IMR-90 (cell line): ENCODE data around the gene PDCD2L. TPM values are rescaled to one million over a fixed set of nuclear protein-coding genes. Genes with fewer than 3 reads are reported as not detected.

ENCODE experiments used
- ATAC-seq: fragments of 200-7000 bp; cut with Tn5 transposase; 2 replicates; pipeline ENCODE4 v1.9.1; 2020; ENCODE audit warnings: low read depth, mild to moderate bottlenecking, moderate library complexity
- BruUV-seq: library from RNA; stranded (reverse); fragments of 400-500 nt; replicated peaks from 2 replicates; lab custom pipeline; 2021; lab: Mats Ljungman, UMichigan
- CTCF ChIA-PET: fragments of 300-600 bp; formaldehyde crosslinking; extraction: SDS; loops from one replicate; lab custom pipeline; 2021; ENCODE audit warnings: antibody characterized with exemption; lab: Yijun Ruan, JAX
- POLR2A ChIA-PET: fragments of 300-600 bp; sonication (Branson Sonifier 250); formaldehyde crosslinking; loops from one replicate; lab custom pipeline; 2022; ENCODE audit warnings: antibody characterized with exemption; ENCODE audit not compliant: unreplicated experiment; lab: Charles Lee
- DNase-seq: peaks from one replicate; pipeline ENCODE4 v3.0.0; 2013
- H2AFZ ChIP-seq: replicated peaks from 2 replicates; pipeline ENCODE3; 2013; ENCODE audit warnings: low read length, mild to moderate bottlenecking; ENCODE audit not compliant: poor library complexity
- H2AK5ac ChIP-seq: 2 replicates; pipeline ENCODE4 v1.6.1; 2013; ENCODE audit warnings: low read depth, low read length, inconsistent platforms
- H2AK9ac ChIP-seq: replicated peaks from 2 replicates; pipeline ENCODE3; 2013; ENCODE audit warnings: mild to moderate bottlenecking, low read depth, low read length, moderate library complexity; ENCODE audit not compliant: poor library complexity
- H2BK120ac ChIP-seq: 2 replicates; pipeline ENCODE4 v1.6.1; 2013; ENCODE audit warnings: low read depth, low read length, inconsistent platforms
- H2BK15ac ChIP-seq: 3 replicates; pipeline ENCODE4 v1.6.1; 2013; ENCODE audit warnings: low read depth, low read length, inconsistent platforms
- H2BK20ac ChIP-seq: 2 replicates; pipeline ENCODE4 v1.6.1; 2013; ENCODE audit warnings: low read depth, mild to moderate bottlenecking, inconsistent platforms, low read length, moderate library complexity
- H2BK5ac ChIP-seq: 2 replicates; pipeline ENCODE4 v1.6.1; 2013; ENCODE audit warnings: mild to moderate bottlenecking, low read depth, low read length, inconsistent platforms; ENCODE audit not compliant: poor library complexity, severe bottlenecking
- H3K14ac ChIP-seq: replicated peaks from 2 replicates; pipeline ENCODE4 v1.6.1; 2013; ENCODE audit warnings: low read depth, low read length, inconsistent platforms
- H3K18ac ChIP-seq: 2 replicates; pipeline ENCODE4 v1.6.1; 2013; ENCODE audit warnings: low read depth, low read length, control low read depth
- H3K23ac ChIP-seq: 2 replicates; pipeline ENCODE4 v1.6.1; 2013; ENCODE audit warnings: low read depth, low read length, inconsistent platforms
- H3K27ac ChIP-seq: 2 replicates; pipeline ENCODE4 v1.5.1; 2013; ENCODE audit warnings: mild to moderate bottlenecking, control low read depth, low read length; ENCODE audit not compliant: insufficient read depth
- H3K27me3 ChIP-seq: 2 replicates; pipeline ENCODE4 v1.6.1; 2013; ENCODE audit warnings: low read length; ENCODE audit not compliant: control insufficient read depth, insufficient read depth
- H3K36me3 ChIP-seq: 2 replicates; pipeline ENCODE4 v1.6.1; 2013; ENCODE audit warnings: low read length, mixed read lengths; ENCODE audit not compliant: control insufficient read depth, insufficient read depth
- H3K4ac ChIP-seq: 2 replicates; pipeline ENCODE4 v1.6.1; 2013; ENCODE audit warnings: low read depth, low read length, inconsistent platforms
- H3K4me1 ChIP-seq: 2 replicates; pipeline ENCODE4 v1.6.1; 2013; ENCODE audit warnings: low read length, mixed read lengths; ENCODE audit not compliant: control insufficient read depth, insufficient read depth
- H3K4me2 ChIP-seq: 2 replicates; pipeline ENCODE4 v1.6.1; 2013; ENCODE audit warnings: low read depth, mild to moderate bottlenecking, control low read depth, low read length, moderate library complexity
- H3K4me3 ChIP-seq: 2 replicates; pipeline ENCODE4 v1.5.1; 2013; ENCODE audit warnings: low read depth, mild to moderate bottlenecking, control low read depth, low read length, moderate library complexity; ENCODE audit not compliant: insufficient read depth
- H3K56ac ChIP-seq: 2 replicates; pipeline ENCODE4 v1.6.1; 2013; ENCODE audit warnings: low read length, inconsistent platforms; ENCODE audit not compliant: insufficient read depth; ENCODE audit errors: extremely low read depth
- H3K79me1 ChIP-seq, 2 experiments: 2 replicates each; pipeline ENCODE4 v1.6.1; 2013; ENCODE audit warnings: low read length in 2 of 2, inconsistent platforms in 1 of 2, low read depth in 1 of 2
- H3K9ac ChIP-seq: 2 replicates; pipeline ENCODE4 v1.6.1; 2013; ENCODE audit warnings: low read depth, low read length, control low read depth
- H3K9me1 ChIP-seq: 2 replicates; pipeline ENCODE4 v1.6.1; 2013; ENCODE audit warnings: low read length, inconsistent platforms; ENCODE audit not compliant: insufficient read depth
- H3K9me3 ChIP-seq: 2 replicates; pipeline ENCODE4 v1.6.1; 2013; ENCODE audit warnings: low read length; ENCODE audit not compliant: control insufficient read depth, insufficient read depth
- H4K20me1 ChIP-seq: 2 replicates; pipeline ENCODE4 v1.6.1; 2013; ENCODE audit warnings: low read length, inconsistent platforms; ENCODE audit not compliant: insufficient read depth
- H4K5ac ChIP-seq: 2 replicates; pipeline ENCODE4 v1.6.1; 2013; ENCODE audit warnings: mild to moderate bottlenecking, low read depth, low read length, control low read depth
- H4K8ac ChIP-seq, 2 experiments: 2 replicates each; pipeline ENCODE4 v1.6.1; 2013; ENCODE audit warnings: low read depth in 2 of 2, low read length in 2 of 2, control low read depth in 1 of 2, inconsistent platforms in 1 of 2
- H4K91ac ChIP-seq: 2 replicates; pipeline ENCODE4 v1.6.1; 2013; ENCODE audit warnings: low read depth, low read length, inconsistent platforms; ENCODE audit not compliant: insufficient read depth
- MXI1 ChIP-seq: IDR thresholded peaks from 2 replicates; pipeline ENCODE4 v1.6.1; 2012; ENCODE audit warnings: low read depth, mild to moderate bottlenecking, low read length, moderate library complexity, borderline replicate concordance
- POLR2A ChIP-seq: IDR thresholded peaks from 2 replicates; pipeline ENCODE4 v1.6.1; 2012; ENCODE audit warnings: mild to moderate bottlenecking, low read depth, low read length
- WGBS, 2 experiments: methylation state at CpG; one replicate each; pipeline versions ENCODE4 v1.1.5 to v1.1.7; 2013; ENCODE audit warnings: missing lambda C conversion rate in 2 of 2; ENCODE audit not compliant: insufficient read length in 1 of 2; ENCODE audit errors: extremely low coverage in 2 of 2; 5-methylcytosine and 5-hydroxymethylcytosine counted together
- dilution Hi-C: fragments of 300-500 bp; cut with HindIII; formaldehyde crosslinking; loops from one replicate; pipeline ENCODE4 v1.14.3; 2018; ENCODE audit warnings: low sequenced_read_pairs; ENCODE audit not compliant: unreplicated experiment
- in situ Hi-C: fragments of 300-500 bp; cut with MboI; formaldehyde crosslinking; loops from 3 replicates; pipeline ENCODE4 v1.14.3; 2019; ENCODE audit warnings: low sequenced_read_pairs, inconsistent platforms, mixed read lengths
- intact Hi-C: fragments of 100-400 bp; cut with micrococcal nuclease; formaldehyde crosslinking; loops from 2 replicates; pipeline ENCODE4 v1.10.0; 2022
- polyA plus RNA-seq, 3 experiments: library from polyadenylated mRNA; depleted of rRNA; stranded (reverse); fragments of >200 nt; gene quantifications; 2 replicates each; pipeline ENCODE4 v1.2.3, GENCODE V29; 2012; ENCODE audit warnings: low replicate concordance in 1 of 3
- total RNA-seq: library from RNA; depleted of rRNA; stranded (reverse); fragments of >200 nt; gene quantifications from 2 replicates; pipeline ENCODE4 v1.2.3, GENCODE V29; 2012
- TF ChIP-seq, protein P1 (sequence below): fragments of 150-350 bp; IDR thresholded peaks from 2 replicates; pipeline ENCODE4 v1.6.1; 2016; ENCODE audit warnings: low read depth, mild to moderate bottlenecking, low read length, moderate library complexity, borderline replicate concordance

Gene PDCD2L
- total and polyA plus RNA-seq, 2 of the 4 experiments (the other 2 are of a cell fraction), result 10.6 to 13.0 TPM

GRCh38 chr19:34364830-34365462 lies 39.3 kb upstream of the PDCD2L start, which contains the start of gene GPI:
GPI (plus strand) TSS chr19:34365196; CDS start chr19:34365267, 71 bp downstream.
- Histone ChIP-seq H3K4me3 (peak within 1 kb of the TSS; percentile 99), H3K14ac (peak within 1 kb of the TSS; percentile 85), H3K4me1 (peaks cover 17% of the 10 kb centered on the region), H3K36me3 (peaks cover 28% of the 10 kb centered on the region), H2BK5ac (peak within 1 kb of the TSS; percentile 52), H3K23ac (peak within 1 kb of the TSS; percentile 81), H2BK20ac (no peak within 1 kb of the TSS), H3K9me1 (peaks cover 25% of the 10 kb centered on the region), H2AK5ac (peak within 1 kb of the TSS; percentile 90), H3K56ac (peak within 1 kb of the TSS; percentile 56; the same call in 1 of the 2 replicates), H3K18ac (peak within 1 kb of the TSS; percentile 43), H2BK120ac (peak within 1 kb of the TSS; percentile 13; the same call in 1 of the 2 replicates), H4K91ac (peak within 1 kb of the TSS; percentile 74), H3K9me3 (no peaks in the 10 kb centered on the region), H4K20me1 (peaks cover 30% of the 10 kb centered on the region), H3K27me3 (no peaks in the 10 kb centered on the region), H4K5ac (peak within 1 kb of the TSS; percentile 71), H3K27ac (peak within 1 kb of the TSS; percentile 83), H3K79me1 (peaks cover 20 to 45% of the 10 kb centered on the region in 2 experiments), H3K4me2 (peak within 1 kb of the TSS; percentile 96), H4K8ac (peak within 1 kb of the TSS; percentile 80 to 96), H2BK15ac (peak within 1 kb of the TSS; percentile 47; the same call in 2 of the 3 replicates), H2AFZ (peak within 1 kb of the TSS; percentile 95), H3K4ac (peak within 1 kb of the TSS; percentile 70), H3K9ac (peak within 1 kb of the TSS; percentile 97), H2AK9ac (peak within 1 kb of the TSS; percentile 93)
- ChIA-PET POLR2A (no interaction called here), CTCF (no interaction called here)
- ATAC-seq (peak; percentile 89), DNase-seq (peak; percentile 24)
- dilution Hi-C loops (no loop called here), intact Hi-C loops (loop anchor here (5.0 kb wide), 1 partner anchor 37 kb away; the partner anchor contains the start of gene PDCD2L), in situ Hi-C loops (no loop called here)
- BruUV-seq, result no TSS peak
- 0% methylated on average over 33 of the region's 67 CpGs; no CpG with 5 or more reads in 1 of the 2 experiments for WGBS, 2 experiments
- TF ChIP-seq, protein P1, sequence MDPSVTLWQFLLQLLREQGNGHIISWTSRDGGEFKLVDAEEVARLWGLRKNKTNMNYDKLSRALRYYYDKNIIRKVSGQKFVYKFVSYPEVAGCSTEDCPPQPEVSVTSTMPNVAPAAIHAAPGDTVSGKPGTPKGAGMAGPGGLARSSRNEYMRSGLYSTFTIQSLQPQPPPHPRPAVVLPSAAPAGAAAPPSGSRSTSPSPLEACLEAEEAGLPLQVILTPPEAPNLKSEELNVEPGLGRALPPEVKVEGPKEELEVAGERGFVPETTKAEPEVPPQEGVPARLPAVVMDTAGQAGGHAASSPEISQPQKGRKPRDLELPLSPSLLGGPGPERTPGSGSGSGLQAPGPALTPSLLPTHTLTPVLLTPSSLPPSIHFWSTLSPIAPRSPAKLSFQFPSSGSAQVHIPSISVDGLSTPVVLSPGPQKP, result no peak
- peak; percentile 61; the same call in 1 of the 2 replicates for TF ChIP-seq POLR2A
- peak; percentile 43; the same call in 1 of the 2 replicates for TF ChIP-seq MXI1
